ENCODE measurements around the gene KCNA10. TPM values are rescaled to one million over a fixed set of nuclear protein-coding genes. Genes with fewer than 3 reads are reported as not detected.
A peak's percentile ranks its signal among the peaks of the same experiment; 100 is the strongest.

The KCNA10 gene
- polyA plus RNA-seq, 2 donors, result not detected

GRCh38 chr1:110484801-110485200 lies 34.2 kb downstream of the KCNA10 start:
- H3K27ac ChIP-seq (ENCODE audit: low read depth in 2 of 2, low read length in 1 of 2), result no peak overlapping the region
- H3K27me3 ChIP-seq (ENCODE audit: control insufficient read depth in 1 of 2, insufficient read depth in 2 of 2, low read length in 2 of 2), result peaks cover 0 to 2% of the 10 kb centered on the region in 2 donors
- 83 to 89% methylated on average over 12 of the region's 12 CpGs for WGBS, 2 donors
- H3K36me3 ChIP-seq (ENCODE audit: control insufficient read depth in 2 of 2, insufficient read depth in 2 of 2, low read length in 1 of 2), result no peaks in the 10 kb centered on the region
- no peaks in the 10 kb centered on the region for H3K9me3 ChIP-seq (ENCODE audit: control insufficient read depth in 2 of 2, insufficient read depth in 1 of 2, low read depth in 1 of 2, low read length in 1 of 2)
- no peaks in the 10 kb centered on the region for H3K4me1 ChIP-seq (ENCODE audit: control insufficient read depth in 2 of 2, insufficient read depth in 2 of 2, low read length in 1 of 2)
- no peak overlapping the region for H3K4me3 ChIP-seq (ENCODE audit: low read depth in 1 of 2, low read length in 2 of 2)

GRCh38 chr1:110483308-110483685 lies 35.7 kb downstream of the KCNA10 start:
- Histone ChIP-seq H3K4me3 (ENCODE audit: low read depth in 1 of 2, low read length in 2 of 2) (no peak overlapping the region), H3K9me3 (ENCODE audit: control insufficient read depth in 2 of 2, insufficient read depth in 1 of 2, low read depth in 1 of 2, low read length in 1 of 2) (no peaks in the 10 kb centered on the region), H3K36me3 (ENCODE audit: control insufficient read depth in 2 of 2, insufficient read depth in 2 of 2, low read length in 1 of 2) (no peaks in the 10 kb centered on the region), H3K27ac (ENCODE audit: low read depth in 2 of 2, low read length in 1 of 2) (no peak overlapping the region), H3K4me1 (ENCODE audit: control insufficient read depth in 2 of 2, insufficient read depth in 2 of 2, low read length in 1 of 2) (peaks cover 2 to 3% of the 10 kb centered on the region in 2 donors), H3K27me3 (ENCODE audit: control insufficient read depth in 1 of 2, insufficient read depth in 2 of 2, low read length in 2 of 2) (peaks cover 0 to 2% of the 10 kb centered on the region in 2 donors)
- WGBS, 2 donors, result 76 to 81% methylated on average over 9 of the region's 9 CpGs

- peaks cover 2 to 3% of the 10 kb centered on the region in 2 donors for H3K4me1 ChIP-seq (ENCODE audit: control insufficient read depth in 2 of 2, insufficient read depth in 2 of 2, low read length in 1 of 2)
- 61 to 69% methylated on average over 17 to 18 of the region's 18 CpGs for WGBS, 2 donors
- H3K4me3 ChIP-seq (ENCODE audit: low read depth in 1 of 2, low read length in 2 of 2), result no peak overlapping the region
- no peaks in the 10 kb centered on the region for H3K9me3 ChIP-seq (ENCODE audit: control insufficient read depth in 2 of 2, insufficient read depth in 1 of 2, low read depth in 1 of 2, low read length in 1 of 2)
- peaks cover 0 to 2% of the 10 kb centered on the region in 2 donors for H3K27me3 ChIP-seq (ENCODE audit: control insufficient read depth in 1 of 2, insufficient read depth in 2 of 2, low read length in 2 of 2)
- no peak overlapping the region for H3K27ac ChIP-seq (ENCODE audit: low read depth in 2 of 2, low read length in 1 of 2)
- H3K36me3 ChIP-seq (ENCODE audit: control insufficient read depth in 2 of 2, insufficient read depth in 2 of 2, low read length in 1 of 2), result no peaks in the 10 kb centered on the region
Measured at GRCh38 chr1:110482662-110483307, 36.2 kb downstream of the KCNA10 start.

GRCh38 chr1:110481968-110482623 lies 36.9 kb downstream of the KCNA10 start:
- Histone ChIP-seq H3K9me3 (ENCODE audit: control insufficient read depth in 2 of 2, insufficient read depth in 1 of 2, low read depth in 1 of 2, low read length in 1 of 2) (no peaks in the 10 kb centered on the region), H3K36me3 (ENCODE audit: control insufficient read depth in 2 of 2, insufficient read depth in 2 of 2, low read length in 1 of 2) (no peaks in the 10 kb centered on the region), H3K4me1 (ENCODE audit: control insufficient read depth in 2 of 2, insufficient read depth in 2 of 2, low read length in 1 of 2) (peaks cover 5 to 8% of the 10 kb centered on the region in 2 donors), H3K27ac (ENCODE audit: low read depth in 2 of 2, low read length in 1 of 2) (no peak overlapping the region), H3K27me3 (ENCODE audit: control insufficient read depth in 1 of 2, insufficient read depth in 2 of 2, low read length in 2 of 2) (peaks cover 0 to 2% of the 10 kb centered on the region in 2 donors), H3K4me3 (ENCODE audit: low read depth in 1 of 2, low read length in 2 of 2) (no peak overlapping the region)
- 64 to 65% methylated on average over 12 of the region's 12 CpGs for WGBS, 2 donors

GRCh38 chr1:110480356-110481096 lies 38.4 kb downstream of the KCNA10 start:
- H3K36me3 ChIP-seq (ENCODE audit: control insufficient read depth in 2 of 2, insufficient read depth in 2 of 2, low read length in 1 of 2), result no peaks in the 10 kb centered on the region
- H3K9me3 ChIP-seq (ENCODE audit: control insufficient read depth in 2 of 2, insufficient read depth in 1 of 2, low read depth in 1 of 2, low read length in 1 of 2), result no peaks in the 10 kb centered on the region
- H3K4me3 ChIP-seq (ENCODE audit: low read depth in 1 of 2, low read length in 2 of 2), result no peak overlapping the region
- WGBS, 2 donors, result 66 to 71% methylated on average over 4 of the region's 4 CpGs
- peaks cover 0 to 2% of the 10 kb centered on the region in 2 donors for H3K27me3 ChIP-seq (ENCODE audit: control insufficient read depth in 1 of 2, insufficient read depth in 2 of 2, low read length in 2 of 2)
- H3K4me1 ChIP-seq (ENCODE audit: control insufficient read depth in 2 of 2, insufficient read depth in 2 of 2, low read length in 1 of 2), result peaks cover 5 to 8% of the 10 kb centered on the region in 2 donors
- H3K27ac ChIP-seq (ENCODE audit: low read depth in 2 of 2, low read length in 1 of 2), result no peak overlapping the region

- Histone ChIP-seq H3K27me3 (ENCODE audit: control insufficient read depth in 1 of 2, insufficient read depth in 2 of 2, low read length in 2 of 2) (no peaks in the 10 kb centered on the region), H3K9me3 (ENCODE audit: control insufficient read depth in 2 of 2, insufficient read depth in 1 of 2, low read depth in 1 of 2, low read length in 1 of 2) (no peaks in the 10 kb centered on the region), H3K27ac (ENCODE audit: low read depth in 2 of 2, low read length in 1 of 2) (no peak overlapping the region), H3K4me3 (ENCODE audit: low read depth in 1 of 2, low read length in 2 of 2) (no peak overlapping the region), H3K36me3 (ENCODE audit: control insufficient read depth in 2 of 2, insufficient read depth in 2 of 2, low read length in 1 of 2) (no peaks in the 10 kb centered on the region), H3K4me1 (ENCODE audit: control insufficient read depth in 2 of 2, insufficient read depth in 2 of 2, low read length in 1 of 2) (peaks cover 5 to 8% of the 10 kb centered on the region in 2 donors)
- 91 to 93% methylated on average over 8 of the region's 8 CpGs for WGBS, 2 donors
Measured at GRCh38 chr1:110478886-110479285, 40.1 kb downstream of the KCNA10 start.

- Histone ChIP-seq H3K27me3 (ENCODE audit: control insufficient read depth in 1 of 2, insufficient read depth in 2 of 2, low read length in 2 of 2) (no peaks in the 10 kb centered on the region), H3K4me3 (ENCODE audit: low read depth in 1 of 2, low read length in 2 of 2) (no peak overlapping the region), H3K4me1 (ENCODE audit: control insufficient read depth in 2 of 2, insufficient read depth in 2 of 2, low read length in 1 of 2) (peaks cover 5 to 8% of the 10 kb centered on the region in 2 donors), H3K36me3 (ENCODE audit: control insufficient read depth in 2 of 2, insufficient read depth in 2 of 2, low read length in 1 of 2) (no peaks in the 10 kb centered on the region), H3K9me3 (ENCODE audit: control insufficient read depth in 2 of 2, insufficient read depth in 1 of 2, low read depth in 1 of 2, low read length in 1 of 2) (no peaks in the 10 kb centered on the region), H3K27ac (ENCODE audit: low read depth in 2 of 2, low read length in 1 of 2) (peak overlapping the region; percentile 66 to 78)
- 50 to 58% methylated on average over 3 of the region's 3 CpGs for WGBS, 2 donors
Measured at GRCh38 chr1:110477967-110478640, 40.9 kb downstream of the KCNA10 start.

- H3K27me3 ChIP-seq (ENCODE audit: control insufficient read depth in 1 of 2, insufficient read depth in 2 of 2, low read length in 2 of 2), result no peaks in the 10 kb centered on the region
- peak overlapping the region; percentile 66 to 78 for H3K27ac ChIP-seq (ENCODE audit: low read depth in 2 of 2, low read length in 1 of 2)
- 36 to 42% methylated on average over 3 of the region's 3 CpGs for WGBS, 2 donors
- no peaks in the 10 kb centered on the region for H3K9me3 ChIP-seq (ENCODE audit: control insufficient read depth in 2 of 2, insufficient read depth in 1 of 2, low read depth in 1 of 2, low read length in 1 of 2)
- no peaks in the 10 kb centered on the region for H3K36me3 ChIP-seq (ENCODE audit: control insufficient read depth in 2 of 2, insufficient read depth in 2 of 2, low read length in 1 of 2)
- peaks cover 5 to 8% of the 10 kb centered on the region in 2 donors for H3K4me1 ChIP-seq (ENCODE audit: control insufficient read depth in 2 of 2, insufficient read depth in 2 of 2, low read length in 1 of 2)
- H3K4me3 ChIP-seq (ENCODE audit: low read depth in 1 of 2, low read length in 2 of 2), result no peak overlapping the region
Measured at GRCh38 chr1:110477445-110477957, 41.5 kb downstream of the KCNA10 start.

- Histone ChIP-seq H3K27ac (ENCODE audit: low read depth in 2 of 2, low read length in 1 of 2) (peak overlapping the region; percentile 66 to 78), H3K36me3 (ENCODE audit: control insufficient read depth in 2 of 2, insufficient read depth in 2 of 2, low read length in 1 of 2) (no peaks in the 10 kb centered on the region), H3K4me3 (ENCODE audit: low read depth in 1 of 2, low read length in 2 of 2) (no peak overlapping the region), H3K27me3 (ENCODE audit: control insufficient read depth in 1 of 2, insufficient read depth in 2 of 2, low read length in 2 of 2) (no peaks in the 10 kb centered on the region), H3K4me1 (ENCODE audit: control insufficient read depth in 2 of 2, insufficient read depth in 2 of 2, low read length in 1 of 2) (peaks cover 5 to 8% of the 10 kb centered on the region in 2 donors), H3K9me3 (ENCODE audit: control insufficient read depth in 2 of 2, insufficient read depth in 1 of 2, low read depth in 1 of 2, low read length in 1 of 2) (no peaks in the 10 kb centered on the region)
- 64 to 70% methylated on average over 2 of the region's 2 CpGs for WGBS, 2 donors
Measured at GRCh38 chr1:110477041-110477440, 41.9 kb downstream of the KCNA10 start.
